Caco-2 (cell line): ENCODE data around the gene ZNF768. TPM values are rescaled to one million over a fixed set of nuclear protein-coding genes. Genes with fewer than 3 reads are reported as not detected.

Experiments used
- BruUV-seq: library from RNA; stranded (reverse); fragments of 400-500 nt; replicated peaks from 2 replicates; lab custom pipeline; 2021; lab: Mats Ljungman, UMichigan
- CTCF ChIA-PET: fragments of 300-600 bp; sonication (Branson Sonifier 250); formaldehyde crosslinking; loops from one replicate; lab custom pipeline; 2022; ENCODE audit warnings: antibody characterized with exemption; lab: Charles Lee
- POLR2A ChIA-PET: fragments of 300-600 bp; sonication (Branson Sonifier 250); formaldehyde crosslinking; loops from one replicate; lab custom pipeline; 2022; ENCODE audit warnings: antibody characterized with exemption; lab: Charles Lee
- DNase-seq, 2 experiments: peaks; one replicate each; pipeline versions ENCODE4 v3.0.0 to v3.0.0-alpha.2; 2020 to 2022
- H3K27me3 ChIP-seq: replicated peaks from 2 replicates; pipeline ENCODE4 v1.6.0; 2011; ENCODE audit warnings: low read length; ENCODE audit not compliant: control insufficient read depth, insufficient read depth
- H3K36me3 ChIP-seq: 2 replicates; pipeline ENCODE4 v1.5.1; 2011; ENCODE audit warnings: low read length; ENCODE audit not compliant: control insufficient read depth, insufficient read depth
- H3K4me1 ChIP-seq: fragments of 250-450 bp; sonication (Bioruptor Pico); 2 replicates; pipeline ENCODE4 v1.5.1; 2020; ENCODE audit warnings: mild to moderate bottlenecking
- H3K4me3 ChIP-seq: 2 replicates; pipeline ENCODE4 v1.5.1; 2011; ENCODE audit warnings: low read depth, mild to moderate bottlenecking, control low read depth, low read length
- H3K9me3 ChIP-seq: fragments of 250-450 bp; sonication (Bioruptor Pico); 2 replicates; pipeline ENCODE4 v1.5.1; 2020; ENCODE audit warnings: mild to moderate bottlenecking, moderate library complexity
- H3K27ac Mint-ChIP-seq: one replicate; pipeline ENCODE4 v1.8.0; 2022; ENCODE audit warnings: mixed read lengths; ENCODE audit not compliant: unreplicated experiment
- H3K27me3 Mint-ChIP-seq: one replicate; pipeline ENCODE4 v1.8.0; 2022; ENCODE audit warnings: mixed read lengths; ENCODE audit not compliant: insufficient read depth, unreplicated experiment
- H3K36me3 Mint-ChIP-seq: one replicate; pipeline ENCODE4 v1.8.0; 2022; ENCODE audit warnings: mild to moderate bottlenecking, mixed read lengths; ENCODE audit not compliant: insufficient read depth, unreplicated experiment
- H3K4me1 Mint-ChIP-seq: one replicate; pipeline ENCODE4 v1.8.0; 2022; ENCODE audit warnings: low read depth, mixed read lengths; ENCODE audit not compliant: unreplicated experiment
- H3K4me3 Mint-ChIP-seq: one replicate; pipeline ENCODE4 v1.8.0; 2022; ENCODE audit warnings: mild to moderate bottlenecking, moderate library complexity, mixed read lengths; ENCODE audit not compliant: unreplicated experiment
- H3K9me3 Mint-ChIP-seq: one replicate; pipeline ENCODE4 v1.8.0; 2022; ENCODE audit warnings: mixed read lengths; ENCODE audit not compliant: unreplicated experiment
- intact Hi-C: fragments of 100-400 bp; cut with micrococcal nuclease; formaldehyde crosslinking; loops from one replicate; pipeline ENCODE4 v1.10.0; 2022; ENCODE audit not compliant: unreplicated experiment
- total RNA-seq: library from RNA; stranded (reverse); gene quantifications from 2 replicates; pipeline ENCODE4 v1.2.3, GENCODE V29; 2022
- TF ChIP-seq, protein P1 (sequence below), 2 experiments: fragments of 200-600 bp in 1 of 2; IDR thresholded peaks; 1 replicate in 1 of 2; 2 replicates in 1 of 2; pipeline versions ENCODE4 v1.5.1 to v1.8.0; 2011 to 2022; ENCODE audit warnings: antibody characterized with exemption in 1 of 2, control low read depth in 1 of 2, inconsistent platforms in 1 of 2, low read depth in 1 of 2, low read length in 1 of 2, mild to moderate bottlenecking in 1 of 2, moderate library complexity in 1 of 2; ENCODE audit not compliant: insufficient read depth in 1 of 2, severe bottlenecking in 1 of 2, unreplicated experiment in 1 of 2

ZNF768 gene
- total RNA-seq, 1 experiment from 2014 or later = 30.3 TPM

DNA sequence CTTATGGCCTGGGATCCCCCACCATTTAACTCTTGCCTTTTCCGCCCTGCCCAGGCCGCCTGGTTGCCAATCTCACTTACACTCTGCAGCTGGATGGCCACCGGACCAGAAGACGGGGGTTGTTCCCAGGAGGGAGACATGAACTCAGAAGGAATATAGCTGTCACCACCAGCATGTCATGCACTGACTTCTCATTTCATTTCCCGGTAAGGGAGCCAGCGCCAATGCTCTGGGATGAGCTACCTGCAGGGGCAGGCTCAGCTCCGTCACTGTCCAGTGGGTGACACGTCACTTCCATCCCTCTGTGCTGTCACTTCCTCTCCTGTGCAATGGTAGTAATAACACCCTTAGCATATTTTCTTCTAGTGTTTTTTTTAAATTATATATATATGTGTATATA lies 27.1 kb downstream of the ZNF768 start:
- Mint-ChIP-seq H3K27ac (no peak overlapping the region), H3K27me3 (no peaks in the 10 kb centered on the region), H3K36me3 (no peaks in the 10 kb centered on the region), H3K4me3 (no peak overlapping the region), H3K4me1 (no peaks in the 10 kb centered on the region), H3K9me3 (no peaks in the 10 kb centered on the region)
- DNase-seq = no peak
- Histone ChIP-seq H3K9me3 (no peaks in the 10 kb centered on the region), H3K4me1 (no peaks in the 10 kb centered on the region), H3K27me3 (no peaks in the 10 kb centered on the region), H3K36me3 (no peaks in the 10 kb centered on the region), H3K4me3 (no peak overlapping the region)
- no TSS peak for BruUV-seq
- intact Hi-C loops = no loop called here
- ChIA-PET POLR2A (no interaction called here), CTCF (no interaction called here)
- TF ChIP-seq, protein P1, sequence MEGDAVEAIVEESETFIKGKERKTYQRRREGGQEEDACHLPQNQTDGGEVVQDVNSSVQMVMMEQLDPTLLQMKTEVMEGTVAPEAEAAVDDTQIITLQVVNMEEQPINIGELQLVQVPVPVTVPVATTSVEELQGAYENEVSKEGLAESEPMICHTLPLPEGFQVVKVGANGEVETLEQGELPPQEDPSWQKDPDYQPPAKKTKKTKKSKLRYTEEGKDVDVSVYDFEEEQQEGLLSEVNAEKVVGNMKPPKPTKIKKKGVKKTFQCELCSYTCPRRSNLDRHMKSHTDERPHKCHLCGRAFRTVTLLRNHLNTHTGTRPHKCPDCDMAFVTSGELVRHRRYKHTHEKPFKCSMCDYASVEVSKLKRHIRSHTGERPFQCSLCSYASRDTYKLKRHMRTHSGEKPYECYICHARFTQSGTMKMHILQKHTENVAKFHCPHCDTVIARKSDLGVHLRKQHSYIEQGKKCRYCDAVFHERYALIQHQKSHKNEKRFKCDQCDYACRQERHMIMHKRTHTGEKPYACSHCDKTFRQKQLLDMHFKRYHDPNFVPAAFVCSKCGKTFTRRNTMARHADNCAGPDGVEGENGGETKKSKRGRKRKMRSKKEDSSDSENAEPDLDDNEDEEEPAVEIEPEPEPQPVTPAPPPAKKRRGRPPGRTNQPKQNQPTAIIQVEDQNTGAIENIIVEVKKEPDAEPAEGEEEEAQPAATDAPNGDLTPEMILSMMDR (IDR thresholded peaks at IDR 0.05; ENCODE audit: insufficient read depth in 1 of 2, low read depth in 1 of 2, low read length in 1 of 2, severe bottlenecking in 1 of 2, unreplicated experiment in 1 of 2) = no peak

DNA sequence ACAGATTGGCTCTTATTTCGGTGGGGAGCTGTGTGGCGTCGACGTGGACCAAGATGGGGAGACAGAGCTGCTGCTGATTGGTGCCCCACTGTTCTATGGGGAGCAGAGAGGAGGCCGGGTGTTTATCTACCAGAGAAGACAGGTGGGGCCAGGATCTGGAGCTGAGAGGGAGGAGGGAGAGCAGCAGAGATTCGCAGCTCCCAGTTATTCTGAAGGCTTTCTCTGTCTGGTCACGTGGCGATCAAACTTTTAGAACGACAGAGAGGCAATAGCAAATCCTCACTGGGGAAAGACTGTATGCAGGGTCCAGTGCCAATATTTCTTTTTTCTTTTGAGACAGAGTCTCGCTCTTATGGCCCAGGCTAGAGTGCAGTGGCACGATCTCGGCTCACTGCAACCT lies 31.7 kb downstream of the ZNF768 start:
- Mint-ChIP-seq H3K4me3 (no peak overlapping the region), H3K9me3 (no peaks in the 10 kb centered on the region), H3K27me3 (no peaks in the 10 kb centered on the region), H3K36me3 (no peaks in the 10 kb centered on the region), H3K4me1 (no peaks in the 10 kb centered on the region), H3K27ac (no peak overlapping the region)
- ChIA-PET CTCF (no interaction called here), POLR2A (no interaction called here)
- intact Hi-C loops = no loop called here
- Histone ChIP-seq H3K4me3 (no peak overlapping the region), H3K36me3 (no peaks in the 10 kb centered on the region), H3K4me1 (no peaks in the 10 kb centered on the region), H3K27me3 (no peaks in the 10 kb centered on the region), H3K9me3 (no peaks in the 10 kb centered on the region)
- TF ChIP-seq, protein P1 (IDR thresholded peaks at IDR 0.05; ENCODE audit: insufficient read depth in 1 of 2, low read depth in 1 of 2, low read length in 1 of 2, severe bottlenecking in 1 of 2, unreplicated experiment in 1 of 2) = no peak
- no peak for DNase-seq
- BruUV-seq = no TSS peak

DNA sequence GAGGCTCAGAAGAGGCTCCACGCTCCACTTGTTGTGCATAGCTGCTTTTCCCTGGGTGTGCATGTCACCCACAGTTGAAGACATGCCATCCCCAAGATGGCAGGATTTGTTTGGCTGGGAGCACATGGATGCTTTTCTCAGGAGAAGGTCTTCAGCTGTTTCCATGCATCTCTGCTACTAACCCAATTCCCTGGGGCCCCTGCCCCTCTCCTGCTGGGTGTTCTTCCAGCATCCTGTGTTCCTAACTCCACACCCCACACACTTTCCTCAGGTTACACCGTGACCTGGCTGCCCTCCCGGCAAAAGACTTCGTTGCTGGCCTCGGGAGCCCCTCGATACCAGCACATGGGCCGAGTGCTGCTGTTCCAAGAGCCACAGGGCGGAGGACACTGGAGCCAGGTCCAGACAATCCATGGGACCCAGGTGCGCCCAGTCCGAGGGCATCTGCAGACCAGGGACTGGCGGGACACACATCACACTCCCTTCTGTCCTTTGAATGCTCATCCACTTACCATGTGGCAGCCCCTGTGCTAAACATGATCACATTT lies 32.4 kb downstream of the ZNF768 start:
- Mint-ChIP-seq H3K4me1 (no peaks in the 10 kb centered on the region), H3K36me3 (no peaks in the 10 kb centered on the region), H3K27me3 (no peaks in the 10 kb centered on the region), H3K9me3 (no peaks in the 10 kb centered on the region), H3K4me3 (no peak overlapping the region), H3K27ac (no peak overlapping the region)
- H3K9me3 ChIP-seq = no peaks in the 10 kb centered on the region
- ChIA-PET POLR2A (no interaction called here), CTCF (no interaction called here)
- intact Hi-C loops = no loop called here
- no TSS peak for BruUV-seq
- no peak for DNase-seq
- no peaks in the 10 kb centered on the region for H3K4me1 ChIP-seq
- H3K27me3 ChIP-seq = no peaks in the 10 kb centered on the region
- no peaks in the 10 kb centered on the region for H3K36me3 ChIP-seq
- TF ChIP-seq, protein P1 (IDR thresholded peaks at IDR 0.05; ENCODE audit: insufficient read depth in 1 of 2, low read depth in 1 of 2, low read length in 1 of 2, severe bottlenecking in 1 of 2, unreplicated experiment in 1 of 2) = no peak
- H3K4me3 ChIP-seq = no peak overlapping the region
